Gastrocnemius medialis (tissue), 4 donors: ENCODE measurements around the gene GMPS. TPM values are rescaled to one million over a fixed set of nuclear protein-coding genes. Genes with fewer than 3 reads are reported as not detected.

ENCODE experiments used
- ATAC-seq, 2 donors: fragments of 150-250 bp; one replicate each; pipeline ENCODE4 v1.9.1; 2016
- DNase-seq, 2 donors: peaks; one replicate each; pipeline ENCODE4 v3.0.0-alpha.2; 2019
- H3K27ac ChIP-seq, 4 donors: fragments of 200-600 bp; sonication (generic); 1 replicate in 1 of 4; 2 replicates in 3 of 4; pipeline ENCODE4 v1.5.1; 2016 to 2018; ENCODE audit warnings: mild to moderate bottlenecking in 2 of 4, moderate library complexity in 1 of 4
- H3K27me3 ChIP-seq, 3 donors: fragments of 200-600 bp; sonication (generic) in 2 of 3; 1 replicate in 1 of 3; 2 replicates in 2 of 3; pipeline versions ENCODE4 v1.5.1 to v1.6.0; 2016 to 2019; ENCODE audit warnings: mild to moderate bottlenecking in 1 of 3, moderate library complexity in 1 of 3
- H3K36me3 ChIP-seq, 2 donors: fragments of 200-600 bp; sonication (generic) in 1 of 2; one replicate each; pipeline ENCODE4 v1.5.1; 2017 to 2018
- H3K4me1 ChIP-seq, 2 donors: fragments of 200-600 bp; sonication (generic) in 1 of 2; one replicate each; pipeline ENCODE4 v1.5.1; 2016 to 2017; ENCODE audit warnings: mild to moderate bottlenecking in 2 of 2
- H3K4me3 ChIP-seq, 4 donors: fragments of 200-600 bp; sonication (generic) in 3 of 4; 1 replicate in 1 of 4; 2 replicates in 3 of 4; pipeline ENCODE4 v1.5.1; 2016 to 2019; ENCODE audit warnings: mild to moderate bottlenecking in 2 of 4
- H3K9me3 ChIP-seq, 3 donors: fragments of 200-600 bp; sonication (generic) in 2 of 3; 1 replicate in 1 of 3; 2 replicates in 2 of 3; pipeline ENCODE4 v1.5.1; 2016 to 2019
- CTCF ChIP-seq, 5 experiments: fragments of 450-650 bp in 3 of 5; fragments of 200-600 bp in 2 of 5; sonication (generic) in 2 of 5; IDR thresholded peaks in 4 of 5; conservative IDR thresholded peaks in 1 of 5; 1 replicate in 4 of 5; 2 replicates in 1 of 5; pipeline ENCODE4 v1.5.1; 2016 to 2019; ENCODE audit warnings: antibody characterized with exemption in 5 of 5, mild to moderate bottlenecking in 3 of 5, moderate library complexity in 3 of 5
- POLR2A ChIP-seq, 2 donors: fragments of 450-650 bp; IDR thresholded peaks; one replicate each; pipeline ENCODE4 v1.6.1; 2017; ENCODE audit warnings: antibody characterized with exemption in 2 of 2, mild to moderate bottlenecking in 2 of 2, moderate library complexity in 2 of 2
- in situ Hi-C, 4 donors: fragments of 200-750 bp; cut with MboI; loops; one replicate each; pipeline versions ENCODE4 v1.15.0 to v1.8.0; 2017; ENCODE audit warnings: low sequenced_read_pairs in 4 of 4
- intact Hi-C: fragments of 100-400 bp; cut with DNase I; formaldehyde crosslinking; loops from one replicate; pipeline ENCODE4 v1.15.1; 2023; ENCODE audit warnings: low total_unique reads
- total RNA-seq, 4 donors: library from RNA; depleted of rRNA; stranded (reverse); fragments of >200 nt; gene quantifications; one replicate each; pipeline versions ENCODE4 v1.1.0 to v1.2.3, GENCODE V29; 2016

The GMPS gene
- total RNA-seq, 4 donors from 2014 or later: 26.7 to 34.7 (median 32.5) TPM

- peaks cover 0 to 41% of the 10 kb centered on the region in 2 donors for H3K36me3 ChIP-seq
- H3K4me3 ChIP-seq: no peak overlapping the region
- no peak overlapping the region for H3K27ac ChIP-seq
- H3K9me3 ChIP-seq: no peaks in the 10 kb centered on the region
- in situ Hi-C loops (no loop called here), intact Hi-C loops (no loop called here)
- TF ChIP-seq CTCF (IDR thresholded peaks at IDR 0.05 in 4 of 5, conservative IDR thresholded peaks at IDR 0.05 in 1 of 5) (no peak), POLR2A (IDR thresholded peaks at IDR 0.05) (no peak)
- H3K27me3 ChIP-seq: no peaks in the 10 kb centered on the region
- no peak for ATAC-seq
- DNase-seq: no peak
- H3K4me1 ChIP-seq: peaks cover 0 to 6% of the 10 kb centered on the region in 2 donors
These were observed 49.3 kb downstream of the GMPS start for GRCh38 chr3:155919728-155920127.

- no peak for ATAC-seq
- Histone ChIP-seq H3K27ac (no peak overlapping the region), H3K4me3 (no peak overlapping the region), H3K36me3 (peaks cover 0 to 40% of the 10 kb centered on the region in 2 donors), H3K27me3 (no peaks in the 10 kb centered on the region), H3K4me1 (peaks cover 0 to 6% of the 10 kb centered on the region in 2 donors), H3K9me3 (no peaks in the 10 kb centered on the region)
- TF ChIP-seq CTCF (IDR thresholded peaks at IDR 0.05 in 4 of 5, conservative IDR thresholded peaks at IDR 0.05 in 1 of 5) (no peak), POLR2A (IDR thresholded peaks at IDR 0.05) (no peak)
- in situ Hi-C loops (no loop called here), intact Hi-C loops (no loop called here)
- DNase-seq: no peak
These were observed 51.0 kb downstream of the GMPS start for GRCh38 chr3:155921486-155921885.

GRCh38 chr3:155934230-155934629 lies 63.8 kb downstream of the GMPS start:
- DNase-seq: no peak
- H3K27ac ChIP-seq: no peak overlapping the region

GRCh38 chr3:155938409-155938808 lies 68.0 kb downstream of the GMPS start:
- Histone ChIP-seq H3K4me3 (no peak overlapping the region), H3K9me3 (no peaks in the 10 kb centered on the region), H3K27me3 (no peaks in the 10 kb centered on the region), H3K4me1 (no peaks in the 10 kb centered on the region), H3K36me3 (peaks cover 0 to 48% of the 10 kb centered on the region in 2 donors), H3K27ac (no peak overlapping the region)
- TF ChIP-seq POLR2A (IDR thresholded peaks at IDR 0.05) (no peak), CTCF (IDR thresholded peaks at IDR 0.05 in 4 of 5, conservative IDR thresholded peaks at IDR 0.05 in 1 of 5) (no peak)
- intact Hi-C loops: no loop called here
- ATAC-seq (no peak), DNase-seq (no peak)
- in situ Hi-C loops: no loop called here

More at GRCh38 chr3:155934230-155934629, 63.8 kb downstream of the GMPS start:
- Histone ChIP-seq H3K4me3 (no peak overlapping the region), H3K36me3 (peaks cover 0 to 48% of the 10 kb centered on the region in 2 donors), H3K27me3 (no peaks in the 10 kb centered on the region), H3K4me1 (no peaks in the 10 kb centered on the region), H3K9me3 (no peaks in the 10 kb centered on the region)
- peak; percentile 49 to 63 for ATAC-seq
- in situ Hi-C loops (no loop called here), intact Hi-C loops (no loop called here)
- TF ChIP-seq POLR2A (IDR thresholded peaks at IDR 0.05): no peak
- TF ChIP-seq CTCF (IDR thresholded peaks at IDR 0.05 in 4 of 5, conservative IDR thresholded peaks at IDR 0.05 in 1 of 5): no peak

- in situ Hi-C loops: no loop called here
These were observed 70.9 kb downstream of the GMPS start for GRCh38 chr3:155941354-155941753.

More at GRCh38 chr3:155941354-155941753, 70.9 kb downstream of the GMPS start:
- DNase-seq (no peak), ATAC-seq (no peak)
- peaks cover 0 to 25% of the 10 kb centered on the region in 2 donors for H3K36me3 ChIP-seq
- no peak overlapping the region for H3K27ac ChIP-seq
- H3K9me3 ChIP-seq: no peaks in the 10 kb centered on the region
- no peaks in the 10 kb centered on the region for H3K4me1 ChIP-seq
- no peaks in the 10 kb centered on the region for H3K27me3 ChIP-seq
- no peak overlapping the region for H3K4me3 ChIP-seq
- no peak for TF ChIP-seq POLR2A (IDR thresholded peaks at IDR 0.05)
- no peak for TF ChIP-seq CTCF (IDR thresholded peaks at IDR 0.05 in 4 of 5, conservative IDR thresholded peaks at IDR 0.05 in 1 of 5)
- intact Hi-C loops: no loop called here
